AG10803 (cell line): ENCODE results near the gene POU6F2.

Source experiments
- DNase-seq: peaks from one replicate; pipeline ENCODE4 v3.0.0; 2010; ENCODE audit warnings: low read depth
- H3K4me3 ChIP-seq: 2 replicates; pipeline ENCODE4 v1.5.1; 2011; ENCODE audit warnings: mild to moderate bottlenecking, low read length, control low read depth
- CTCF ChIP-seq: conservative IDR thresholded peaks from 2 replicates; pipeline ENCODE4 v1.5.1; 2011; ENCODE audit warnings: mild to moderate bottlenecking, low read length, control low read depth, inconsistent platforms

The POU6F2 gene

GRCh38 chr7:39042670-39043069 lies 65.0 kb downstream of the POU6F2 start:
- no peak for TF ChIP-seq CTCF
- no peak for DNase-seq
- H3K4me3 ChIP-seq: no peak overlapping the region

GRCh38 chr7:39043531-39043930 lies 65.8 kb downstream of the POU6F2 start:
- no peak for DNase-seq
- TF ChIP-seq CTCF: no peak
- H3K4me3 ChIP-seq: no peak overlapping the region

- no peak overlapping the region for H3K4me3 ChIP-seq
- DNase-seq: no peak
- TF ChIP-seq CTCF: no peak
Measured at GRCh38 chr7:39044489-39044888, 66.8 kb downstream of the POU6F2 start.

- H3K4me3 ChIP-seq: no peak overlapping the region
- TF ChIP-seq CTCF: no peak
- no peak for DNase-seq
Measured at GRCh38 chr7:39045231-39045630, 67.5 kb downstream of the POU6F2 start.

- DNase-seq: no peak
- no peak overlapping the region for H3K4me3 ChIP-seq
- TF ChIP-seq CTCF: no peak
Measured at GRCh38 chr7:39051279-39051678, 73.6 kb downstream of the POU6F2 start.

GRCh38 chr7:39051707-39052106 lies 74.0 kb downstream of the POU6F2 start:
- no peak overlapping the region for H3K4me3 ChIP-seq
- no peak for DNase-seq
- no peak for TF ChIP-seq CTCF

GRCh38 chr7:39054731-39055130 lies 77.0 kb downstream of the POU6F2 start:
- TF ChIP-seq CTCF: no peak
- no peak for DNase-seq
- H3K4me3 ChIP-seq: no peak overlapping the region
